Neural cell (in vitro differentiated cells): ENCODE results near the gene CHST8. TPM values are rescaled to one million over a fixed set of nuclear protein-coding genes. Genes with fewer than 3 reads are reported as not detected.

Experiments
- H2AFZ ChIP-seq: fragments of 200-600, 300-800 bp; sonication (generic), shearing (Covaris generic); 2 replicates; pipeline ENCODE4 v1.6.0; 2014; ENCODE audit warnings: low read depth, mild to moderate bottlenecking, antibody characterized with exemption, low read length, moderate library complexity
- H3F3A ChIP-seq: fragments of 200-600 bp; shearing (Covaris generic); 2 replicates; pipeline ENCODE4 v1.6.1; 2016; ENCODE audit warnings: mild to moderate bottlenecking, moderate library complexity, mixed read lengths, antibody characterized with exemption, low read length; ENCODE audit not compliant: insufficient read depth, poor library complexity, severe bottlenecking
- H3K27ac ChIP-seq: fragments of 200-600, 300-800 bp; sonication (generic), shearing (Covaris generic); 2 replicates; pipeline ENCODE4 v1.5.1; 2014; ENCODE audit warnings: mild to moderate bottlenecking, low read length, moderate library complexity
- H3K27me3 ChIP-seq: fragments of 300-800, 200-600 bp; sonication (generic), shearing (Covaris generic); 2 replicates; pipeline ENCODE4 v1.6.0; 2014; ENCODE audit warnings: mild to moderate bottlenecking, low read depth, low read length, moderate library complexity; ENCODE audit not compliant: insufficient read depth
- H3K36me3 ChIP-seq: fragments of 300-800, 200-600 bp; sonication (generic), shearing (Covaris generic); 2 replicates; pipeline ENCODE4 v1.5.1; 2014; ENCODE audit warnings: mild to moderate bottlenecking, antibody characterized with exemption, low read length, moderate library complexity; ENCODE audit not compliant: insufficient read depth
- H3K4me2 ChIP-seq: fragments of 300-800, 200-600 bp; sonication (generic), shearing (Covaris generic); 2 replicates; pipeline ENCODE4 v1.6.0; 2014; ENCODE audit warnings: mild to moderate bottlenecking, low read length
- H3K4me3 ChIP-seq: fragments of 300-800, 200-600 bp; sonication (generic), shearing (Covaris generic); 2 replicates; pipeline ENCODE4 v1.5.1; 2014; ENCODE audit warnings: mild to moderate bottlenecking, low read length, moderate library complexity
- H3K79me2 ChIP-seq: fragments of 200-600 bp; shearing (Covaris generic); replicated peaks from 2 replicates; pipeline ENCODE4 v1.6.0; 2014; ENCODE audit warnings: mild to moderate bottlenecking, low read length, moderate library complexity; ENCODE audit not compliant: insufficient read depth
- H3K9ac ChIP-seq: fragments of 300-800, 200-600 bp; sonication (generic), shearing (Covaris generic); 2 replicates; pipeline ENCODE4 v1.6.1; 2016; ENCODE audit warnings: mild to moderate bottlenecking, low read length, mixed read lengths
- H3K9me2 ChIP-seq: fragments of 200-600 bp; shearing (Covaris generic); 2 replicates; pipeline ENCODE4 v1.6.1; 2016; ENCODE audit warnings: mild to moderate bottlenecking, low read length, mixed read lengths; ENCODE audit not compliant: insufficient read depth
- H3K9me3 ChIP-seq: fragments of 200-600, 300-800 bp; sonication (generic), shearing (Covaris generic); 2 replicates; pipeline ENCODE4 v1.6.1; 2016; ENCODE audit warnings: mild to moderate bottlenecking, mixed run types, low read length, moderate library complexity, mixed read lengths
- H4K20me1 ChIP-seq: fragments of 200-600 bp; shearing (Covaris generic); 2 replicates; pipeline ENCODE4 v1.6.1; 2016; ENCODE audit warnings: mild to moderate bottlenecking, mixed run types; ENCODE audit not compliant: insufficient read depth
- EP300 ChIP-seq: fragments of 450-650 bp; conservative IDR thresholded peaks from 2 replicates; pipeline ENCODE4 v1.6.1; 2014; ENCODE audit warnings: antibody characterized with exemption, mild to moderate bottlenecking, moderate library complexity; ENCODE audit not compliant: poor library complexity, severe bottlenecking
- EZH2 ChIP-seq: fragments of 200-600, 300-800 bp; shearing (Covaris generic), sonication (generic); IDR thresholded peaks from 2 replicates; pipeline ENCODE4 v1.6.1; 2014; ENCODE audit warnings: antibody characterized with exemption, low read length, borderline replicate concordance, mild to moderate bottlenecking; ENCODE audit not compliant: insufficient read depth, poor library complexity, severe bottlenecking
- MXI1 ChIP-seq: fragments of 450-650 bp; conservative IDR thresholded peaks from 2 replicates; pipeline ENCODE4 v1.6.1; 2014; ENCODE audit warnings: antibody characterized with exemption, mild to moderate bottlenecking; ENCODE audit not compliant: poor library complexity, severe bottlenecking
- POLR2AphosphoS5 ChIP-seq: IDR thresholded peaks from 2 replicates; pipeline ENCODE4 v1.6.1; 2012
- RAD21 ChIP-seq: fragments of 450-650 bp; conservative IDR thresholded peaks from 2 replicates; pipeline ENCODE4 v1.6.1; 2014; ENCODE audit warnings: antibody characterized with exemption, mild to moderate bottlenecking, moderate library complexity
- SMC3 ChIP-seq: fragments of 450-650 bp; conservative IDR thresholded peaks from 2 replicates; pipeline ENCODE4 v1.6.1; 2014; ENCODE audit warnings: antibody characterized with exemption, mild to moderate bottlenecking, moderate library complexity; ENCODE audit not compliant: poor library complexity
- TAF1 ChIP-seq: IDR thresholded peaks from 2 replicates; pipeline ENCODE4 v1.6.1; 2012; ENCODE audit warnings: low read depth
- polyA plus RNA-seq: library from polyadenylated mRNA; depleted of rRNA; stranded (reverse); fragments of >200 nt; gene quantifications from 2 replicates; pipeline ENCODE4 v1.2.3, GENCODE V29; 2014
- TF ChIP-seq, protein P1 (sequence below): fragments of 450-650 bp; IDR thresholded peaks from 2 replicates; pipeline ENCODE4 v1.5.1; 2014; ENCODE audit warnings: antibody characterized with exemption, mild to moderate bottlenecking, moderate library complexity; ENCODE audit not compliant: poor library complexity, severe bottlenecking
- TF ChIP-seq, protein P2 (sequence below): IDR thresholded peaks from 2 replicates; pipeline ENCODE4 v1.6.1; 2012; ENCODE audit warnings: borderline replicate concordance

The CHST8 gene
- polyA plus RNA-seq, 1 donor from 2014 or later = 7.1 TPM

DNA sequence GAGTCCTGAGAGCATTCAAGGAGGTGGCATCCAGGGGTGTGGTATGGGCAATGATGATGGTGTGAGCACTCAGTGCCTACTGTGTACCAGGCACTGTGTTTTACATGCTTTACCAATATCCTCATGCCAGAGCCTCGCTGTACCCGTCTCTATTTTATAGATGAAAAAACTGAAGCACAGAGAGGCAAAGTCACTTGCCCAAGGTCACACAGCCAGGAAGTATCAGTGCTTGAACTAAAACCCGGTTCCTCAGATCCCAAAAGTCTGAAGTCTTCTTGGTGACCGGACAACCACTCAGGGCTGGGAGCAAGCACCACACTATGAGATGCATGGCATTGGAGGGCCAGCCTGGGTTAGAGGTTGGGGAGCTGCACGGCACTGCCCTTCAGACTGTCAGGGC is 84.1 kb downstream of the CHST8 start:
- Histone ChIP-seq H3K9ac (no peak overlapping the region), H4K20me1 (no peaks in the 10 kb centered on the region), H3K79me2 (no peaks in the 10 kb centered on the region), H3K9me2 (no peaks in the 10 kb centered on the region), H3K9me3 (peaks cover 5% of the 10 kb centered on the region), H3K4me3 (no peak overlapping the region), H3K27ac (no peak overlapping the region), H3F3A (no peaks in the 10 kb centered on the region), H3K4me2 (no peak overlapping the region), H3K27me3 (no peaks in the 10 kb centered on the region), H2AFZ (no peak overlapping the region), H3K36me3 (no peaks in the 10 kb centered on the region)
- TF ChIP-seq, protein P1, sequence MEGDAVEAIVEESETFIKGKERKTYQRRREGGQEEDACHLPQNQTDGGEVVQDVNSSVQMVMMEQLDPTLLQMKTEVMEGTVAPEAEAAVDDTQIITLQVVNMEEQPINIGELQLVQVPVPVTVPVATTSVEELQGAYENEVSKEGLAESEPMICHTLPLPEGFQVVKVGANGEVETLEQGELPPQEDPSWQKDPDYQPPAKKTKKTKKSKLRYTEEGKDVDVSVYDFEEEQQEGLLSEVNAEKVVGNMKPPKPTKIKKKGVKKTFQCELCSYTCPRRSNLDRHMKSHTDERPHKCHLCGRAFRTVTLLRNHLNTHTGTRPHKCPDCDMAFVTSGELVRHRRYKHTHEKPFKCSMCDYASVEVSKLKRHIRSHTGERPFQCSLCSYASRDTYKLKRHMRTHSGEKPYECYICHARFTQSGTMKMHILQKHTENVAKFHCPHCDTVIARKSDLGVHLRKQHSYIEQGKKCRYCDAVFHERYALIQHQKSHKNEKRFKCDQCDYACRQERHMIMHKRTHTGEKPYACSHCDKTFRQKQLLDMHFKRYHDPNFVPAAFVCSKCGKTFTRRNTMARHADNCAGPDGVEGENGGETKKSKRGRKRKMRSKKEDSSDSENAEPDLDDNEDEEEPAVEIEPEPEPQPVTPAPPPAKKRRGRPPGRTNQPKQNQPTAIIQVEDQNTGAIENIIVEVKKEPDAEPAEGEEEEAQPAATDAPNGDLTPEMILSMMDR = no peak
- TF ChIP-seq POLR2AphosphoS5 (no peak), EP300 (no peak), SMC3 (no peak), RAD21 (no peak), TAF1 (no peak), EZH2 (no peak), MXI1 (no peak)
- TF ChIP-seq, protein P2, sequence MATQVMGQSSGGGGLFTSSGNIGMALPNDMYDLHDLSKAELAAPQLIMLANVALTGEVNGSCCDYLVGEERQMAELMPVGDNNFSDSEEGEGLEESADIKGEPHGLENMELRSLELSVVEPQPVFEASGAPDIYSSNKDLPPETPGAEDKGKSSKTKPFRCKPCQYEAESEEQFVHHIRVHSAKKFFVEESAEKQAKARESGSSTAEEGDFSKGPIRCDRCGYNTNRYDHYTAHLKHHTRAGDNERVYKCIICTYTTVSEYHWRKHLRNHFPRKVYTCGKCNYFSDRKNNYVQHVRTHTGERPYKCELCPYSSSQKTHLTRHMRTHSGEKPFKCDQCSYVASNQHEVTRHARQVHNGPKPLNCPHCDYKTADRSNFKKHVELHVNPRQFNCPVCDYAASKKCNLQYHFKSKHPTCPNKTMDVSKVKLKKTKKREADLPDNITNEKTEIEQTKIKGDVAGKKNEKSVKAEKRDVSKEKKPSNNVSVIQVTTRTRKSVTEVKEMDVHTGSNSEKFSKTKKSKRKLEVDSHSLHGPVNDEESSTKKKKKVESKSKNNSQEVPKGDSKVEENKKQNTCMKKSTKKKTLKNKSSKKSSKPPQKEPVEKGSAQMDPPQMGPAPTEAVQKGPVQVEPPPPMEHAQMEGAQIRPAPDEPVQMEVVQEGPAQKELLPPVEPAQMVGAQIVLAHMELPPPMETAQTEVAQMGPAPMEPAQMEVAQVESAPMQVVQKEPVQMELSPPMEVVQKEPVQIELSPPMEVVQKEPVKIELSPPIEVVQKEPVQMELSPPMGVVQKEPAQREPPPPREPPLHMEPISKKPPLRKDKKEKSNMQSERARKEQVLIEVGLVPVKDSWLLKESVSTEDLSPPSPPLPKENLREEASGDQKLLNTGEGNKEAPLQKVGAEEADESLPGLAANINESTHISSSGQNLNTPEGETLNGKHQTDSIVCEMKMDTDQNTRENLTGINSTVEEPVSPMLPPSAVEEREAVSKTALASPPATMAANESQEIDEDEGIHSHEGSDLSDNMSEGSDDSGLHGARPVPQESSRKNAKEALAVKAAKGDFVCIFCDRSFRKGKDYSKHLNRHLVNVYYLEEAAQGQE = no peak

DNA sequence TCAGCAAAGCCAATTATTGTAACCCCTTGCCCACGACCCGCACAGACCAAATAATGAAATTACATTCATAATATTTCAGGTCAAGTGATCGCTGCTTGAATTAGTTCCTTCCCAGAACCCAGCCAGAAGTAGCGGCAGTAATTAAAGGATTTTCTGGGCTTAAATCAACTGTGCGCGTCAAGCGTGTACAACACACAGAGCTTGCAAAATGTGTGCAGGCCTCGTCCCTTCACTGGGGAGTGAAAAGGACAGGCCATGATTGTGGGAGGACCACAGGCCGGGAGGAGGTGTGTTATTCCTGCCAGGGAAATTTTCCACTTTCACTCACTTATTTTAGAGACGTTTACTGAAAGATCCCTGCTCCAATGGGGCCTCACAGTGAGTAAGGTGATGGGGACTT is 84.9 kb downstream of the CHST8 start:
- H3K9me2 ChIP-seq = no peaks in the 10 kb centered on the region
- H3K4me2 ChIP-seq = no peak overlapping the region
- no peak overlapping the region for H3K27ac ChIP-seq
- H2AFZ ChIP-seq = no peak overlapping the region
- no peak overlapping the region for H3K4me3 ChIP-seq
- no peaks in the 10 kb centered on the region for H3F3A ChIP-seq
- no peak overlapping the region for H3K9ac ChIP-seq
- H3K27me3 ChIP-seq = no peaks in the 10 kb centered on the region
- H3K79me2 ChIP-seq = no peaks in the 10 kb centered on the region
- H3K36me3 ChIP-seq = no peaks in the 10 kb centered on the region
- H4K20me1 ChIP-seq = no peaks in the 10 kb centered on the region
- H3K9me3 ChIP-seq = peaks cover 5% of the 10 kb centered on the region
- no peak for TF ChIP-seq EP300
- no peak for TF ChIP-seq MXI1
- TF ChIP-seq RAD21 = no peak
- TF ChIP-seq SMC3 = no peak
- no peak for TF ChIP-seq TAF1
- TF ChIP-seq, protein P1 = no peak
- no peak for TF ChIP-seq POLR2AphosphoS5
- TF ChIP-seq, protein P2 = no peak
- no peak for TF ChIP-seq EZH2
